WTC11 (cell line): ENCODE results near the gene KDM5A. TPM values are rescaled to one million over a fixed set of nuclear protein-coding genes. Genes with fewer than 3 reads are reported as not detected.
A peak's percentile ranks its signal among the peaks of the same experiment; 100 is the strongest.

Experiments
- ATAC-seq: fragments of 200-7000 bp; cut with Tn5 transposase; 2 replicates; pipeline ENCODE4 v1.10.0; 2021; ENCODE audit warnings: mild to moderate bottlenecking, moderate library complexity
- CTCF ChIA-PET: fragments of 300-600 bp; sonication (Branson Sonifier 250); formaldehyde crosslinking; loops from one replicate; lab custom pipeline; 2021; ENCODE audit warnings: antibody characterized with exemption; lab: Charles Lee
- POLR2A ChIA-PET: fragments of 350-600 bp; sonication (Branson Sonifier 250); formaldehyde crosslinking; loops from one replicate; lab custom pipeline; 2021; ENCODE audit warnings: antibody characterized with exemption; lab: Charles Lee
- DNase-seq: peaks from one replicate; pipeline ENCODE4 v3.0.0; 2021; ENCODE audit warnings: low spot score
- H3K27ac Mint-ChIP-seq: 2 replicates; pipeline ENCODE4 v1.8.0; 2021; ENCODE audit warnings: mixed read lengths
- H3K27me3 Mint-ChIP-seq: 2 replicates; pipeline ENCODE4 v1.8.0; 2021; ENCODE audit warnings: low read depth, mild to moderate bottlenecking, moderate library complexity, mixed read lengths
- H3K36me3 Mint-ChIP-seq: 2 replicates; pipeline ENCODE4 v1.8.0; 2021; ENCODE audit warnings: mixed read lengths
- H3K4me1 Mint-ChIP-seq: 2 replicates; pipeline ENCODE4 v1.8.0; 2022; ENCODE audit warnings: mixed read lengths
- H3K4me3 Mint-ChIP-seq: 2 replicates; pipeline ENCODE4 v1.8.0; 2021; ENCODE audit warnings: mild to moderate bottlenecking, moderate library complexity, mixed read lengths
- H3K9me3 Mint-ChIP-seq: 2 replicates; pipeline ENCODE4 v1.8.0; 2021; ENCODE audit warnings: mixed read lengths
- ETV6 ChIP-seq: sonication (generic); formaldehyde crosslinking; IDR thresholded peaks from 2 replicates; pipeline ENCODE4 v1.8.1; 2022; ENCODE audit warnings: mild to moderate bottlenecking, missing genetic modification reagents
- KAT7 ChIP-seq: sonication (generic); formaldehyde crosslinking; IDR thresholded peaks from 2 replicates; pipeline ENCODE4 v1.8.1; 2023; ENCODE audit warnings: missing genetic modification reagents, mild to moderate bottlenecking, borderline replicate concordance
- NFYB ChIP-seq: sonication (generic); formaldehyde crosslinking; conservative IDR thresholded peaks from 2 replicates; pipeline ENCODE4 v1.8.0; 2022; ENCODE audit warnings: low read depth, missing genetic modification reagents
- NR3C1 ChIP-seq: sonication (generic); formaldehyde crosslinking; conservative IDR thresholded peaks from 2 replicates; pipeline ENCODE4 v1.8.1; 2023; ENCODE audit warnings: low read depth, mild to moderate bottlenecking, missing genetic modification reagents
- total RNA-seq: library from RNA; stranded (reverse); gene quantifications from 3 replicates; pipeline ENCODE4 v1.2.3, GENCODE V29; 2021
- TF ChIP-seq, protein P1 (sequence below): sonication (generic); formaldehyde crosslinking; IDR thresholded peaks from 2 replicates; pipeline ENCODE4 v1.8.0; 2022; ENCODE audit warnings: missing genetic modification reagents

KDM5A gene
- total RNA-seq, 1 experiment from 2014 or later = 57.6 TPM

DNA sequence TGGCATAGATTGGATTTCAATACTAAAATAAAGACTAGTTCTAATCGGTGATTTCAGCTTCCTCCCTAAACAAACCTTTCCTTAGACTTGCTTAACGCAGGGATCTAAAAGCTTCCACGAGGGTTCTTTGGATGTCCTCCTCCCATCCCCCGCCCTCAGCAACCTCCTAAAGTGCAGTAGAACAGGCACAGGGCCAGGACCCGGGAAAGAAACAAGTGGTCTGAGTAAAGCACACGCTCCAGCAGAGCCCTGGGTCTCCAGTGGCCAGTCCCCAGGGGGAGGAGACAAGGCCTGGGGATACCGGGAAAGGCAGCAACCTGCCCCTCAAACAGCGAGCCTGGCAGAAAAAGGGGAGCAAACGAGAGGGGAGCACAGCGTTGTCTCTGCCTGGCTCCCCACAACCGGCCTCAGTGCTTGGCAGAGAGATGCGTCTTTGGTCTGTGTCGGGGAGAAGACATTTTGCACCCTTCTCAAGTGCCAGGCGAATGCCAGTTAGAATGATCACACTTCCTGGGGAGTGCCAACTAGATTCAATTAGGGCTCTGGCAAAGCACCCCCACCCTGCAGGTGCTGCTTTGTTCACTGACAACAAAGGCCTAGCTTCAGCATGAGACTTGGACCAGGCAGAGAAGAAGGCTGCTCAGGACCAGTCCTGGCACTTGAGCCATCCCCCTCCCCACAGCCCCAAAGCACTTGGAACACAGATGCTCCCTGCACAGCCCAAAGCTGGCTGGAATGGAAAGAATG lies 158.0 kb downstream of the KDM5A start:
- Mint-ChIP-seq H3K27ac (no peak overlapping the region), H3K27me3 (peaks cover 13% of the 10 kb centered on the region), H3K36me3 (peaks cover 14% of the 10 kb centered on the region), H3K4me3 (no peak overlapping the region), H3K9me3 (peaks cover 14% of the 10 kb centered on the region), H3K4me1 (peaks cover 13% of the 10 kb centered on the region)
- 0 out of 2 replicates have a peak, but pooled peaks have one; percentile 19 for ATAC-seq
- POLR2A ChIA-PET = no interaction called here
- no peak for TF ChIP-seq NFYB (CRISPR knock-in tag)
- TF ChIP-seq, protein P1, sequence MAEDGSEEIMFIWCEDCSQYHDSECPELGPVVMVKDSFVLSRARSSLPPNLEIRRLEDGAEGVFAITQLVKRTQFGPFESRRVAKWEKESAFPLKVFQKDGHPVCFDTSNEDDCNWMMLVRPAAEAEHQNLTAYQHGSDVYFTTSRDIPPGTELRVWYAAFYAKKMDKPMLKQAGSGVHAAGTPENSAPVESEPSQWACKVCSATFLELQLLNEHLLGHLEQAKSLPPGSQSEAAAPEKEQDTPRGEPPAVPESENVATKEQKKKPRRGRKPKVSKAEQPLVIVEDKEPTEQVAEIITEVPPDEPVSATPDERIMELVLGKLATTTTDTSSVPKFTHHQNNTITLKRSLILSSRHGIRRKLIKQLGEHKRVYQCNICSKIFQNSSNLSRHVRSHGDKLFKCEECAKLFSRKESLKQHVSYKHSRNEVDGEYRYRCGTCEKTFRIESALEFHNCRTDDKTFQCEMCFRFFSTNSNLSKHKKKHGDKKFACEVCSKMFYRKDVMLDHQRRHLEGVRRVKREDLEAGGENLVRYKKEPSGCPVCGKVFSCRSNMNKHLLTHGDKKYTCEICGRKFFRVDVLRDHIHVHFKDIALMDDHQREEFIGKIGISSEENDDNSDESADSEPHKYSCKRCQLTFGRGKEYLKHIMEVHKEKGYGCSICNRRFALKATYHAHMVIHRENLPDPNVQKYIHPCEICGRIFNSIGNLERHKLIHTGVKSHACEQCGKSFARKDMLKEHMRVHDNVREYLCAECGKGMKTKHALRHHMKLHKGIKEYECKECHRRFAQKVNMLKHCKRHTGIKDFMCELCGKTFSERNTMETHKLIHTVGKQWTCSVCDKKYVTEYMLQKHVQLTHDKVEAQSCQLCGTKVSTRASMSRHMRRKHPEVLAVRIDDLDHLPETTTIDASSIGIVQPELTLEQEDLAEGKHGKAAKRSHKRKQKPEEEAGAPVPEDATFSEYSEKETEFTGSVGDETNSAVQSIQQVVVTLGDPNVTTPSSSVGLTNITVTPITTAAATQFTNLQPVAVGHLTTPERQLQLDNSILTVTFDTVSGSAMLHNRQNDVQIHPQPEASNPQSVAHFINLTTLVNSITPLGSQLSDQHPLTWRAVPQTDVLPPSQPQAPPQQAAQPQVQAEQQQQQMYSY (CRISPR knock-in tag) = no peak
- TF ChIP-seq KAT7 (CRISPR knock-in tag) = no peak
- no peak for TF ChIP-seq NR3C1 (CRISPR knock-in tag)
- TF ChIP-seq ETV6 (CRISPR knock-in tag) = no peak
- CTCF ChIA-PET = interaction anchor here (1.5 to 3.3 kb wide), 2 partner anchors 11 to 13 kb away, joined by 3 to 40 read pairs; no protein-coding TSS in a partner anchor
- DNase-seq = no peak

Other genes starting within 250 kb of the KDM5A start
- 0.39 to 0.79 TPM (median 0.76 TPM) in 3 replicates for gene SLC6A12, start 175.2 kb downstream of the KDM5A start, total RNA-seq
- 0.21 to 0.55 TPM (median 0.37 TPM) in 3 replicates for gene SLC6A13, start 126.5 kb downstream of the KDM5A start, total RNA-seq
- 24.2 to 29.7 TPM (median 28.9 TPM) in 3 replicates for gene CCDC77, start 12.3 kb upstream of the KDM5A start, total RNA-seq
- 19.0 to 22.0 TPM (median 20.9 TPM) in 3 replicates for gene B4GALNT3, start 70.6 kb upstream of the KDM5A start, total RNA-seq